GM10266 (cell line): ENCODE measurements around the gene ATXN10.

ENCODE experiments used
- DNase-seq: peaks from one replicate; pipeline ENCODE4 v3.0.0; 2012; ENCODE audit errors: extremely low spot score
- TF ChIP-seq, protein P1 (sequence below): IDR thresholded peaks from 2 replicates; pipeline ENCODE4 v1.5.1; 2012; ENCODE audit warnings: mild to moderate bottlenecking, low read depth; ENCODE audit not compliant: control insufficient read depth, insufficient read depth; ENCODE audit errors: missing control alignments

ATXN10 gene

GRCh38 chr22:45852826-45853225 is 181.2 kb downstream of the ATXN10 start:
- DNase-seq: no peak
- TF ChIP-seq, protein P1, sequence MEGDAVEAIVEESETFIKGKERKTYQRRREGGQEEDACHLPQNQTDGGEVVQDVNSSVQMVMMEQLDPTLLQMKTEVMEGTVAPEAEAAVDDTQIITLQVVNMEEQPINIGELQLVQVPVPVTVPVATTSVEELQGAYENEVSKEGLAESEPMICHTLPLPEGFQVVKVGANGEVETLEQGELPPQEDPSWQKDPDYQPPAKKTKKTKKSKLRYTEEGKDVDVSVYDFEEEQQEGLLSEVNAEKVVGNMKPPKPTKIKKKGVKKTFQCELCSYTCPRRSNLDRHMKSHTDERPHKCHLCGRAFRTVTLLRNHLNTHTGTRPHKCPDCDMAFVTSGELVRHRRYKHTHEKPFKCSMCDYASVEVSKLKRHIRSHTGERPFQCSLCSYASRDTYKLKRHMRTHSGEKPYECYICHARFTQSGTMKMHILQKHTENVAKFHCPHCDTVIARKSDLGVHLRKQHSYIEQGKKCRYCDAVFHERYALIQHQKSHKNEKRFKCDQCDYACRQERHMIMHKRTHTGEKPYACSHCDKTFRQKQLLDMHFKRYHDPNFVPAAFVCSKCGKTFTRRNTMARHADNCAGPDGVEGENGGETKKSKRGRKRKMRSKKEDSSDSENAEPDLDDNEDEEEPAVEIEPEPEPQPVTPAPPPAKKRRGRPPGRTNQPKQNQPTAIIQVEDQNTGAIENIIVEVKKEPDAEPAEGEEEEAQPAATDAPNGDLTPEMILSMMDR: no peak

- DNase-seq: no peak
Measured at GRCh38 chr22:45855961-45856360, 184.3 kb downstream of the ATXN10 start.

GRCh38 chr22:45857519-45857918 is 185.9 kb downstream of the ATXN10 start:
- no peak for DNase-seq
- TF ChIP-seq, protein P1: no peak

More at GRCh38 chr22:45855961-45856360, 184.3 kb downstream of the ATXN10 start:
- TF ChIP-seq, protein P1: no peak

- TF ChIP-seq, protein P1: no peak
Measured at GRCh38 chr22:45859231-45860161, 187.9 kb downstream of the ATXN10 start.

DNA sequence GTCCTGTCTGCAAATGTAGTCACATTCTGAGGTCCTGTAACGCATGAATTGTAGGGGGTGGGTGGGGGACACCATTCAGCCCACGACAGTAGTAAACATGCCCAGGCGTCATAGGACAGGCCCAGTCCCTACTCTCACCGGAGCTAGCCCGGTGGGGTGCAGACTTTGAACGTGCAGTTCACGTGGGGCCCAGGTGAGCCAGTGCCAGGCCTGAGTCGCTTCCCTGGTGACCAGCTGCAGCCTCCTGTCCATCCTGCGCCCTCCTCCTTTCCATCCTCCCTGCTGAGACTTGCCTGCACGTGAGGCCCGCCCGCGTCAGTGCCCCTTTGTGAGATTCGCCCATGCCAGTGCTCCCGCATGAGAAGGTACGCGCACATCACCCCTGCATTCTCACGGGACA is 188.6 kb downstream of the ATXN10 start:
- DNase-seq: no peak
- TF ChIP-seq, protein P1: no peak

More at GRCh38 chr22:45859231-45860161, 187.9 kb downstream of the ATXN10 start:
- no peak for DNase-seq

DNA sequence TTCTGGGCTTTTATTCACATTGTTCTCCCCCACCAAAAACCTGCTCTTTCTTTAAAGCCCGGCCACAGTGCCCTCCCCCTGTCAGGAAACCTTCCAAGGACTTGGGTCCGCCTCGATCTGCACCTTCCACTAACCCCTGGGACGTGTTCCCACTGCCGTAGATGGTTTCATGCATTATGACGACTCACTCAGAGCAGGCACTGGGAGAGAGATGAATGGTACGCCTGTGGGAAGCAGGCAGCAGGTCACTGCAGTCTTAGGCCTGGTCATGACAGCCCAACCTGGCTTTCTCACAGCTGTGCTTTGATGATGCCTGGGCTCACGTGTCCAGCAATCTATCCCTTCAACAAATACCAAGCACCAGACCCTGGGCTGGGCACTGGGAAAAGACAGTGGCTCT is 189.6 kb downstream of the ATXN10 start:
- no peak for DNase-seq
- TF ChIP-seq, protein P1: no peak
